GM19438 (cell line): ENCODE measurements around the gene ARL5B.

ENCODE experiments used
- ATAC-seq: cut with Tn5 transposase; IDR thresholded peaks from one replicate; pipeline ENCODE4 v1.9.1; 2021; ENCODE audit warnings: low read depth; ENCODE audit not compliant: unreplicated experiment

The ARL5B gene

GRCh38 chr10:18658271-18659124 is 733 bp upstream of the ARL5B start:
- ATAC-seq, result peak; percentile 0

- peak; percentile 20 for ATAC-seq
These were observed 746 bp downstream of the ARL5B start for GRCh38 chr10:18659819-18660535.

GRCh38 chr10:18660816-18661431 is 1.7 kb downstream of the ARL5B start:
- no peak for ATAC-seq

DNA sequence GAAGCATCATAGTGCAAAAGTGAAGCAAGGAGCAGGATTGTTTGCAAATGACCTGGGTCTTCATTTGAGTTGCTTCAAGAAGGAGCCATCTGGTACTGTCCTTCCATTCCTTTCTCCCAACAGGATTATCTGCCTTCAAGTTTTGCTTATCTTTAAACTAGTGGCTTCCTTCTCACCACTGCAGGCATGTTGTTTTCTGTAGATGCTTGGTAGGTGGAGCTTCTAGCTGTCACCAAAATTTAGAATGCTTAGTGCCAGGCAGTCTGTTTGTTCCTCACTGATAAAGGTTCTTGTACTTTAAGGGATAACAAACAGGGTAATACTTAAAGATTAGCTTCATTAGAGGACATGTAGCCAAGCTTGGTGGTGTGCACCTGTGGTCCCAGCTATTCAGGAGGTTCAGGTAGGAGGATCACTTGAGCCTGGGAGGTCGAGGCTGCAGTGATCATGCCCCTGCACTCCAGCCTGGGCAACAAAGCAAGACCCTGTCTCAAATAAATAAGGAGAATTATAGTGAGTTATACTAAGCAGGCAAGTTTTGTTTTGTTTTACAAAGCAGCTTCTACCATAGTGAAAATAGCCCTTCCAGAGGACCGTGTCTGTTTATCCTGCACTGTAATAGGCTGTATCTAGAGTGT is 5.7 kb downstream of the ARL5B start:
- ATAC-seq, result no peak

- ATAC-seq, result no peak
These were observed 6.8 kb downstream of the ARL5B start for GRCh38 chr10:18665815-18666558.

DNA sequence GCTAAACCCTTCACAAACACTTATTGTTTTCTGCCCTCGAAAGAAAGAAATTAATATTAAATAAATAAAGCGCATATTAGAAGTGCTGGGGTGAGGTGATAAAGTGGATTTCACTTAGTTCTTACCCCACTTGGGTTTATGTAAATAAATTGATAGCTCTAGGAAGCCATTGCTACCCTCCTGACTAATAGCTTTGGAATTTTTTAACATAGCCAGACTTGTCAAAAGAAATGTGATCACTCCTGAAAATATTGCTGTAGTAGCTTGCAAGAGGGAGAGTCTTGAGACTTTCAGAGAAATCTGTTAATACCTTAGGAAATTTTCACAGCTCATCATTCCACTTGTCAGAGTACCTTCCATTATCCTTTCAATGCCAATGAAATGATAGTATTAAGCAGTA is 7.6 kb downstream of the ARL5B start:
- ATAC-seq, result no peak

GRCh38 chr10:18668026-18668425 is 8.8 kb downstream of the ARL5B start:
- no peak for ATAC-seq

DNA sequence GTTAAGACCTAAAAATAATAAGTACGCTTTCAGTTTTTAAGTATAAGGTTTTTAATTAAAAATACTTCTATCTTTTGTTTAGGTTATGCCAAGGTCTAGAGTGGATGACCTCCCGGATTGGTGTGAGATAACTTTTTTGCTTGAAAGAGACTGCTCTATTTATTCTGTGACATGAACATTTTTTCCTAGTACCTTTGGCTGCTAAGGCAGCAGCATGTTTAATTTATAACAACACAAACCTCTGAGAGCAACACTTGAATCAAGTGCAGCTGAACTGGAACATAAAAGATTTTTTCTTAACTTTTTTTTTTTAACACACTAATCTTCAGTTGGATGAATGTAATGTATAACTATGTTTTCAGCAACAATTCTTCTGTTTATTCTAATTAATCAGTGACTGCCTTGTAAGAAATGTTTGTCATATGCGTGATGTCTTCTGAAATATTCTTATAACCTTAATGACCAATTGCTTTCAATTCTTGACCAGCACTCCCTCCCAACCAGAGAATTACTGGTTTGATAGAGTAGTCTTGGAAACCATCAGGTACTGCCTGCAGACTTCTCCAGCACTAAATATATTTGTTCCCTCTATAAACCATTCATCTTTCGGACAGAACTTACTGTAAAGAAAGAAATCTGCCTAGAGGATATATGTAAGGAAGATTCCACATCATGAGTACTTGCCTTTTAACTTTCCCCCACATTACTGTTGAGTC is 16.0 kb downstream of the ARL5B start:
- ATAC-seq, result no peak

- no peak for ATAC-seq
These were observed 21.5 kb downstream of the ARL5B start for GRCh38 chr10:18680754-18681153.

- ATAC-seq, result no peak
These were observed 22.1 kb downstream of the ARL5B start for GRCh38 chr10:18681366-18681765.

- no peak for ATAC-seq
These were observed 22.8 kb downstream of the ARL5B start for GRCh38 chr10:18681971-18682411.

DNA sequence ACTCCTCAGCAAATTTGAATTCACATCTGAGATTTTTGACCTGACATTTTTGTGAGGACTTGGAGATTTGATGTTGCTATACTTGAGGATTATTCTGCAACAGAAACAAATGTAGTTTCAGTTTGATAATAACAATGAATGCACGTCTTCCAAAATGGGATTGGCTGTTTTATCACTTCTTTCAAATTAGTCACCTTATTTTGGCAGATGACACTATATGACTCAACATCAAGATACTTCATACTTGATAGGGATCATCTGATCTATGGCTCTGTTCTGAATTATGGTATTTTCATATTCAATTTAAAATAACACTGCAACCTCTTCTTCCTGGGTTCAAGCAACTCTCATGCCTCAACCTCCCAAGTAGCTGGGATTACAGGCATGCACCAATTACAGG is 24.2 kb downstream of the ARL5B start:
- ATAC-seq, result no peak

- ATAC-seq, result no peak
These were observed 25.2 kb downstream of the ARL5B start for GRCh38 chr10:18684416-18684815.

DNA sequence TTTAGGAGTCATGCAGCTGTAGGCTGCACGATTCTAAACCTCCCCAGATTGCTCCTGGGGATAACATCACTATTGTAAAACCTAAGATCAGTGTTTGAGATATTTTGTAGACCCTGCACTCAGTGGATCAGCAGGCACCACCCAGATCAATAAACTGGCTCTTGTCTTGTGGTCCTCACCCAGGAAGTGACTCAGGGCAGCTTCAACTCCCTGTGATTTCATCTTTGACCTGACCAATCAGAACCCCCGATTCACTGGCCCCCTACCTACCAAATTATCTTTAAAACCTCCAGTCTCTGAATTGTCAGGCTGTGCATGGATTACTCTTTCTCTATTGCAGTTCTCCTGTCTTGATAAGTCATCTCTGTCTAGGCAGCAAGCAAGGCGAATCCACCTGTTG is 25.7 kb downstream of the ARL5B start:
- ATAC-seq, result no peak

DNA sequence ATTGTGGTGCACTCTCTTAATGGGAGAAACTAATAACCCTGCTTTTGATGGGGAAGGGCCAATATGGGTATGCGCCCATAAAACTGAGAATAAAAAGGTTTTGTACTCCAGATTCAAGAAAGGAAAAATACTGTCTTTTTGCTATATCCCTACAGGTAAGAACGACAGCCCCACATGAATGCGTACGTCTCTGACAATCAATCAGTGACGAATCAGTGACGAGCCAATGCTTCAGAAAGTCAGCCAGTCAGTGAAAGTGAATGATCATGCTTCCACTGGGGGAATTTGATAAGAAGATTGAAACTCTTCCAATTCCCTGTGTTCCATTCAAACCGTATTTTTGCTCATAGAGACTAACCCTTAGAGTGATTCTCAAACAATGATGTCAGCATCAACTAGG is 26.3 kb downstream of the ARL5B start:
- ATAC-seq, result no peak

DNA sequence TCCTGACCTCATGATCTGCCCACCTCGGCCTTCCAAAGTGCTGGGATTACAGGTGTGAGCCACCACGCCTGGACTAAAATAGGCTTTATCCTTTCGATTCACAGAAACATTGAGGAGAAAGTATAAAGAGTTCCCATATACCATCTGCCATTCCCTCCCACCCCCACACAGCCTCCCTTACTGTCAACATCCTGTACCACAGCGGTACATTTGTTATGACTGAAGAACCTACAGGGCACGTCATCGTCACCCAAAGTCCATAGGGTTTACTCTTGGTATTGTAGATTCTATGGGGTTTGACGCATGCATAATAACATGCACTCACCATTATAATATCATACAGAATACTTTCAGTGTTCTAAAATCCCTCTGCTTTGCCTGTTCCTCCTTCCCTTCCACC is 28.0 kb downstream of the ARL5B start:
- ATAC-seq, result no peak

DNA sequence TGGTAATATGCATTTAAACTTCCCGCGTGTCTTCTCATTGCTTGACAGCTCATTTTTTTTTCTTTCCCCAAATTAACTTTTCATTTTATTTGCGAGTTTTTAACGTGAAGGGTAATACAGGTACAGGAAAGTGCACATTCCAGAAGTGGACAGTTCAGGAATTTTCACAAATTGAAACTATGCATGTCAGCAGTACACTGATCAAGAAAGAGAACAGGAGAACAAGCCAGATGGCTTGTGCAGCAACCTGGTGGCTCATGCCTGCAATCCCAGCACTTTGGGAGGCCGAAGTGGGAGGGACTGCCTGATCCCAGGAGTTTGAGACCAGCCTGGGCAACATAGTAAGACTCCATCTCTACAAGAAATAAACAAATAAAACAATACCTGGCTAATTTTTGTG is 28.5 kb downstream of the ARL5B start:
- no peak for ATAC-seq

DNA sequence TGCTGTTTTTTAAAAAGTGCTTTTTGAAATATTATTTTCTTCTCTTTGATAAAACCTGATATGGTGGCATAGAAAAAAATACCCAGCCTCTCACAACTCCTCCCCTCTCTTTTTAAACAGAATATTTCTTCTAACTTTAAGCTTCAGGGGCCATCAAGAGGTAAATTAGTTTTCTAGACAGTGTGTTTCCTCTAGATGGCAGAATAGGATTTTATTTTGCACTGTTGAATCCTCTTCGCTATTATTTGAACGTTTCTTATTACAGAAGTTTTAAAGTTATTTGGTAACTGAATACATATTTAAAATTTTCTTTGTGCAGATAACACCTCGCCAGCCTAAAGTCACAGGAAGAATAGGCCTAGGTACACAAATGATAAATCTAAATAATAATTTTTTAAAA is 30.3 kb downstream of the ARL5B start:
- ATAC-seq, result no peak

DNA sequence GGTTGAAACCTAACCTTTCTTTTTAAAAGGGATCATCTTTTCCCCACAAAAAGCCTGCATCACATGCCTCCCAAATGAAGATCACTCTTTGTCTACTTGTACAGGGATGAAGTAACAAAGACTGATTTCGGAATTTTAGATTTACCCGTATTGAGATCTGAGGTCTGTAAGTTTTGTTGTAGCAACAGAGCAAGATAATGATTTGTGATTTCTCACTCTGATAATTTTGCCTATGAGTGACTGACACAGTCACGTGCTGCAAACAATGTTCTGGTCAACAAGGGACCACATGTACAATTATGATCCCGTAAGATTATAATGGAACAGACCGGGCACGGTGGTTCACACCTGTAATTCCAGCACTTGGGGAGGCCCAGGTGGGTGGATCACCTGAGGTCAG is 31.3 kb downstream of the ARL5B start:
- ATAC-seq, result no peak
